Uterus (tissue), 4 donors: ENCODE data around the gene SCRT2. TPM values are rescaled to one million over a fixed set of nuclear protein-coding genes. Genes with fewer than 3 reads are reported as not detected.
A peak's percentile ranks its signal among the peaks of the same experiment; 100 is the strongest.
"Not testable (repeated sequence)": the region's sequence is repeated elsewhere in the genome, so short reads cannot be mapped to it uniquely, and the experiment has no call there.

Experiments
- DNase-seq, 2 donors: peaks; one replicate each; pipeline ENCODE4 v3.0.0-alpha.2; 2019 to 2020
- H3K27ac ChIP-seq, 2 donors: fragments of 200-600 bp; sonication (generic); 1 replicate in 1 of 2; 2 replicates in 1 of 2; pipeline ENCODE4 v1.5.1; 2016 to 2018
- H3K27me3 ChIP-seq, 2 donors: fragments of 200-600 bp; sonication (generic); one replicate each; pipeline ENCODE4 v1.5.1; 2018 to 2019; ENCODE audit warnings: control low read depth in 1 of 2
- H3K36me3 ChIP-seq, 2 donors: fragments of 200-600 bp; sonication (generic); one replicate each; pipeline ENCODE4 v1.5.1; 2019; ENCODE audit warnings: control low read depth in 1 of 2
- H3K4me1 ChIP-seq, 2 donors: fragments of 200-600 bp; sonication (generic); one replicate each; pipeline ENCODE4 v1.5.1; 2018 to 2019; ENCODE audit warnings: control low read depth in 1 of 2
- H3K4me3 ChIP-seq, 2 donors: fragments of 200-600 bp; sonication (generic); 1 replicate in 1 of 2; 2 replicates in 1 of 2; pipeline ENCODE4 v1.5.1; 2018 to 2019; ENCODE audit warnings: mild to moderate bottlenecking in 1 of 2
- H3K9me3 ChIP-seq, 2 donors: fragments of 200-600 bp; sonication (generic); one replicate each; pipeline ENCODE4 v1.5.1; 2019; ENCODE audit warnings: control low read depth in 1 of 2
- POLR2A ChIP-seq, 2 donors: fragments of 450-650 bp; IDR thresholded peaks; one replicate each; pipeline ENCODE4 v1.6.1; 2016; ENCODE audit warnings: antibody characterized with exemption in 2 of 2, mild to moderate bottlenecking in 1 of 2, moderate library complexity in 1 of 2
- intact Hi-C: fragments of 100-400 bp; cut with DNase I; formaldehyde crosslinking; loops from one replicate; pipeline ENCODE4 v1.15.1; 2023; ENCODE audit warnings: low total_unique reads
- total RNA-seq, 4 donors: library from RNA; depleted of rRNA in 3 of 4; stranded (reverse); fragments of >200 nt in 3 of 4; gene quantifications; one replicate each; pipeline versions ENCODE4 v1.1.0 to v1.2.4, GENCODE V29; 2014 to 2023
- TF ChIP-seq, protein P1 (sequence below), 4 experiments: fragments of 200-600 bp in 2 of 4; fragments of 450-650 bp in 2 of 4; sonication (generic) in 2 of 4; IDR thresholded peaks; one replicate each; pipeline ENCODE4 v1.5.1; 2016 to 2019; ENCODE audit warnings: antibody characterized with exemption in 4 of 4, mild to moderate bottlenecking in 2 of 4, moderate library complexity in 1 of 4
- donor health status: DM: yes; HTN: yes; CAD: no.

Gene SCRT2
- not detected for total RNA-seq

GRCh38 chr20:675453-676314 is at the start of gene SCRT2:
Gene SCRT2, minus strand, starts transcription at chr20:675802. Its CDS starts 201 bp downstream, at chr20:675601.
- peaks cover 7 to 24% of the 10 kb centered on the region in 2 donors for H3K27me3 ChIP-seq
- intact Hi-C loops, result no loop called here
- no peak within 1 kb of the TSS for H3K4me3 ChIP-seq
- H3K4me1 ChIP-seq, result peaks cover 0 to 3% of the 10 kb centered on the region in 2 donors
- H3K27ac ChIP-seq, result no peak within 1 kb of the TSS
- TF ChIP-seq, protein P1, sequence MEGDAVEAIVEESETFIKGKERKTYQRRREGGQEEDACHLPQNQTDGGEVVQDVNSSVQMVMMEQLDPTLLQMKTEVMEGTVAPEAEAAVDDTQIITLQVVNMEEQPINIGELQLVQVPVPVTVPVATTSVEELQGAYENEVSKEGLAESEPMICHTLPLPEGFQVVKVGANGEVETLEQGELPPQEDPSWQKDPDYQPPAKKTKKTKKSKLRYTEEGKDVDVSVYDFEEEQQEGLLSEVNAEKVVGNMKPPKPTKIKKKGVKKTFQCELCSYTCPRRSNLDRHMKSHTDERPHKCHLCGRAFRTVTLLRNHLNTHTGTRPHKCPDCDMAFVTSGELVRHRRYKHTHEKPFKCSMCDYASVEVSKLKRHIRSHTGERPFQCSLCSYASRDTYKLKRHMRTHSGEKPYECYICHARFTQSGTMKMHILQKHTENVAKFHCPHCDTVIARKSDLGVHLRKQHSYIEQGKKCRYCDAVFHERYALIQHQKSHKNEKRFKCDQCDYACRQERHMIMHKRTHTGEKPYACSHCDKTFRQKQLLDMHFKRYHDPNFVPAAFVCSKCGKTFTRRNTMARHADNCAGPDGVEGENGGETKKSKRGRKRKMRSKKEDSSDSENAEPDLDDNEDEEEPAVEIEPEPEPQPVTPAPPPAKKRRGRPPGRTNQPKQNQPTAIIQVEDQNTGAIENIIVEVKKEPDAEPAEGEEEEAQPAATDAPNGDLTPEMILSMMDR (IDR thresholded peaks at IDR 0.05), result peak in 1 of 4 experiments; percentile 15
- no peak for TF ChIP-seq POLR2A (IDR thresholded peaks at IDR 0.05)
- peak; percentile 56 to 79 for DNase-seq
- no peaks in the 10 kb centered on the region for H3K9me3 ChIP-seq
- no peaks in the 10 kb centered on the region for H3K36me3 ChIP-seq

DNA sequence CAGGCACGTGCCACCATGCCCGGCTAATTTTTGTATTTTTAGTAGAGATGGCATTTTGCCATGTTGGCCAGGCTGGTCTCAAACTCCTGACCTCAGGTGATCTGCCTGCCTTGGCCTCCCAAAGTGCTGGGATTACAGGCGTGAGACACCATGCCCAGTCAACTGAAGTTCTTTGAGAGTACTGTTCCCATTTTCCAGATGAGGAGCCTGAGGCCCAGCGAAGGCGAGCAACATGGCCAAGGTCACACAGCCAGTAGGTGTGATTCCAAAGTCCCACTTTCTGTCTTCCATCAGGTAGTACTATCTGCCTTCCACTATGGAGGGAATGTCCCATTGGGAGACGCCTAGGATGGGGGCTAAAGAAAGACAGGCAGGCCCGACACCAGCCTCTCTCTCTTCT is 49.2 kb upstream of the SCRT2 start:
- H3K27ac ChIP-seq, DNase-seq, intact Hi-C loops, H3K4me3 ChIP-seq, H3K27me3 ChIP-seq, H3K4me1 ChIP-seq, H3K9me3 ChIP-seq, H3K36me3 ChIP-seq: not testable (repeated sequence)

GRCh38 chr20:723756-724155 is 48.2 kb upstream of the SCRT2 start:
- H3K27ac ChIP-seq, result no peak overlapping the region
- DNase-seq, result no peak
- H3K9me3 ChIP-seq, result no peaks in the 10 kb centered on the region
- intact Hi-C loops, result no loop called here
- peaks cover 0 to 5% of the 10 kb centered on the region in 2 donors for H3K27me3 ChIP-seq
- TF ChIP-seq, protein P1 (IDR thresholded peaks at IDR 0.05), result no peak
- TF ChIP-seq POLR2A (IDR thresholded peaks at IDR 0.05), result no peak
- H3K4me1 ChIP-seq, result peaks cover 0 to 8% of the 10 kb centered on the region in 2 donors
- no peak overlapping the region for H3K4me3 ChIP-seq
- H3K36me3 ChIP-seq, result no peaks in the 10 kb centered on the region

DNA sequence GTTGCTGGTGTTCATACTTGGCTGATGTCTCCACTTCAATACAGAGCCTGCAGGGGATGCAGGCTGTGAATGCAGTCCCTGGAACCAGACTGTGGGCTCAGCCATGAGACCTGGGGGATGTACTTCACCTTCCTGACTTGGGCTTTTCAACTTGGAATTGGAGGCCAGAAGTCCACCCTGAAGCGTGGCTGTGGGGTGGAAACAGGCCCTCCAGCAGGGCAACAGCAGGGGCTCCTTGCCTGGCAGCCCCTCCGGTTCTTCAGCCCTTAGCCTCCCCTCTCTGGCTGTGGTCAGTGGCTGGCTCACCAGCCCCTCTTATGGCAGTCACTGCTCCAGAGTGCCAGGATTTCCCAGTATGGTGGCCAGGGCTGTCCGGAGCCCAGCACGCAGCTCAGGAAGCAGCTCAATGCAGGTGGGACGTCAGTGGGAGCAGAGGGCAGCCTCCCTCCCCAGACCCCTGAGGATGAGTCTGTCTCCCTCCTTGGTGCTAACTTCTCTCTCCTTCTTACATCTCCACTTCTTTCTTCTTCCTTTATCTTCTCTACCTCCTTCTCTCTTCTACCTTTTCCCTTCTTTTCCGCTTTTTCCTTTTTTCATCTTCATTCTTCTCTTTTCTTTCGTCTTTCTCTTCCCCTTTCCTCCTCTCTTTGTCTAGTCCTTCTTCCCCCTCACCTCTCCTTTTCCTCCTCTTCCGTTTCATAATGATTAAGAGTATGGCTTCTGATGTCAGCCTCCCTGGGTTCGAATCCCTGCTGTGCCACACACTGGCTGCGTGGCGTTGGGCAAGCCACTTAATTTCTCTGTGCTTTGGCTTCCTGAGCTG is 47.4 kb upstream of the SCRT2 start:
- TF ChIP-seq, protein P1 (IDR thresholded peaks at IDR 0.05), result no peak
- TF ChIP-seq POLR2A (IDR thresholded peaks at IDR 0.05), result no peak
- Histone ChIP-seq H3K27me3 (no peaks in the 10 kb centered on the region), H3K4me3 (no peak overlapping the region), H3K4me1 (peaks cover 0 to 3% of the 10 kb centered on the region in 2 donors), H3K36me3 (no peaks in the 10 kb centered on the region), H3K9me3 (no peaks in the 10 kb centered on the region), H3K27ac (no peak overlapping the region)
- intact Hi-C loops, result no loop called here
- DNase-seq, result no peak

- intact Hi-C loops, result no loop called here
- no peak overlapping the region for H3K27ac ChIP-seq
- no peaks in the 10 kb centered on the region for H3K36me3 ChIP-seq
- no peaks in the 10 kb centered on the region for H3K27me3 ChIP-seq
- no peak for TF ChIP-seq POLR2A (IDR thresholded peaks at IDR 0.05)
- TF ChIP-seq, protein P1 (IDR thresholded peaks at IDR 0.05), result no peak
- H3K4me1 ChIP-seq, result no peaks in the 10 kb centered on the region
- no peaks in the 10 kb centered on the region for H3K9me3 ChIP-seq
- no peak for DNase-seq
- no peak overlapping the region for H3K4me3 ChIP-seq
These were observed 46.3 kb upstream of the SCRT2 start for GRCh38 chr20:721876-722275.
